NCI-H1105 (cell line): Measurements from ENCODE around the gene IFNG.

Source experiments
- DNase-seq: peaks from one replicate; lab custom pipeline; 2025; lab: John Stamatoyannopoulos, UW

The IFNG gene

DNA sequence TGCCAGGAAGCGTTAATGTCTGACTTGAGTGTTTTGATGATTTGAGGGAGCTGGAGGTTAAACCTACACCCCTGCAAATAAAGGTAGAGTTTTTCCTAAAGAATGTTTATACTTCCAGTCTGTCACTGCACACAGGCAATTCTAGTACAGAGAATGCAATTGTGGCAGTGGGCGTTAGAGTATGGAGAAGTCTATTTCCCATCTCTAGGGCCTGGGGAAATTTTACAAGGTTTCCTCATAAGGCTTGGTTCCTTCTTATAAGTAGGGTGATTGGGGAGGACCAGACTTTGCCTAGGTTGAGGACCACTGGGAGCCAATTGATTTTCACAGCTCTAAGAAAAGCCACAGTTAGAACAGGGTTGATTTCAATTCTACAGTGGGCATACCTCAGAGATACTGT, 44.3 kb downstream of the IFNG start:
- DNase-seq: no peak

DNA sequence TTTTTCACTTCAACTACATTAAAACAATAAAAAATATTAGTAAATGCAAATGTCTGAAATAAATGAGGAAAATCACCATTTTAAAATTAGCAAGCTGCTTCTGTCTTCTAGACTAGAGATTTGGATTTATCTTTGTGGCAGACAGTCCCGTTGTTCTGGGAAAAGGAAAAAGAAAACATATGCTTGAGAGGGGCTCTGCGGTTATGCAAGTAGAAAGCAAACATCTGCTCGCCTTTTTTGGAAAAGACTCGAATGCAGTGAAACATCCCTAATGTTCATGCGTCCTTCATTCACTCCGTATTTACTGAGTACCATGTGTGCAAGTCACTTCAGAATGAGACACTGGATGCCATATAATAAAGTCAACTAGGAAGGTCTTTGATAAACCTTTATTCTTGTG, 44.9 kb downstream of the IFNG start:
- DNase-seq: no peak

DNA sequence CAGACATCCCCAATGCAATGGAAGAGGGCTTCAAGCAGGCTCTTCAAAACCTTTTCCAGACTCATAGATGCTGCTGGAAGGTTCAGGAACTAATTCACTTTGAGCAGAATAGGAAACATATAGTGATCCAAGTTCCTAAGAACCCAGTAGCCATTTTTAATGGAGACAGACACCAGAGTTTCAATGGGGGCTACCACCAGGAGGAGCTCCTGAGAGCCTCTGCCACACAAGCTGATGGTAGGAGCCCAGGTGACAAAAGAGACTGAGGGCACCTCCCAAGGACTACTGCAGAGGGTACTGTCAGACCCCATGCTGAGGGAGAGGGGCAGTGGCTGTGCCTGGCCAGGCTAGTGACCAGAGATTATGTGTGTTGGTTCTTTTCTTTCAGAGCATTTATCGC, 45.9 kb downstream of the IFNG start:
- peak; percentile 2 for DNase-seq

DNA sequence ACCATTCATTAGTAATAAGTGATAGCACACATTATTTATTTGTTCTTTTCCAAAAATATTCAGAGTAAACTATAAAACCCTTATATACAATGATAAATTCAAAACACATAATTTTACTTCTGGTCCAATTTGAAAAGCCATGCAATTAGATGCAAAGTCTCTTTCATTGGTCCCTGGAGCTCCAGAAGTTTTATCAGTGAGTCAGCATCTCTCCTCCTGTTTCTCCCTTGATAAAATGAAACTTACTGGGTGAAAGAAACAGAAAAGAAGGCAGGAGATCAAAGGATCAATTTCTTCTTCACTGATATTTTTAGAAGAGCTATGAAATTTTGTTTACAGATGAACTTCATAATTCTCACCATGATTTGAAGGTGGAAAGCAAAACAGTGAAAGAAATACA, 47.5 kb downstream of the IFNG start:
- DNase-seq: no peak

DNA sequence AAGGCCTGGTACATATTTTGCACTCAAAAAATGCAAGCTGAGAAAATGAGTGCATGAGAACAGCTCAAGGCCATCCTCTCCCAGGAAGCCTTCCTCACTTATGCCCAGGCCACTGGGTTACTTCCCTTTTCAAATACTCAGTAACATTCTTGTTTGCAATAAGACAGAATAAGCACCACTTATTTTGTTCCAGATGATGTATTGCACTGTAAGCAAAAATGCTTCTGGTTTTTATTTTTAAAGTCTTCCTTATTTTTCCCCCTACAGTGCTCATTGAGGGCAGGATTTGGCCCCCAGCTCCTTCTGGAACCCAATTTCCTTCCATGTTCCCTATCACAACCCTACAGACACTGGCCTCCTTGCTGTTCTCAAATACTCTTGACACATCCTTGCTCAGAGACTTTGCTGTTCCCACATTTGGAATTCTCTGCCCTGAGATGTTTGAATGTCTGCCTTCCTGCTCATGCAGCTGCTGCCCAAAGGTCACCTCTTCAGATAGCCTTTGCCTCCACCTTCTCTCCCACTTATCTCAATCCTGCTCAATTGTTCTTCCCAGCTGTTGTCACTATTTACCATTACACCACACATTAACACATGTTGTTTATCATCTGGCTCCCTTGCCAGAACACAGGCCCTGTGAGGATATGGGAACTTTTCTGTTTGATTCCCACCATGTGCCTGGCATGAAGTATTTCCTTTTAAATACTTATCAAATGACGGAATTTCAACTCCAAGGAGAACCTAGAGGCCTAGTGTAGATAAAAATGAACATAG, 49.9 kb downstream of the IFNG start:
- no peak for DNase-seq

DNA sequence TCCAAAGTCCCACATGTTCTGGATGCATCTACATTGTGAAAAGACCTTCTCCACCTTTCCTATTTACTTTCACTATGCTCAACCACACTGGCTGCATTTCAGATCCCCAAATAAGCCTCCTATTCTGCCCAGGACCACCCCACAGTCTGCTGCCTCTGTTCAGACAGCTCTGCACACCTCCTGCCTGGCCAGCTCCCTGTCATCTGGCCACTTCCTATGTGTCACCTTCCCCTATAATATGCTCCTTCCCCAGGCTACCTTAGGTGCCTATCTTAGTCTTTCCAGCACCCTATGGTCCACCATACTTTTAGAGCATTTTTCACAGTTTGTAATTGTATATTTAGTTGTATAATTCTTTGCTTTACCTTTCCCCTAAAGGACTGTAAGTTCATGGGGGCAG, 50.5 kb downstream of the IFNG start:
- no peak for DNase-seq

DNA sequence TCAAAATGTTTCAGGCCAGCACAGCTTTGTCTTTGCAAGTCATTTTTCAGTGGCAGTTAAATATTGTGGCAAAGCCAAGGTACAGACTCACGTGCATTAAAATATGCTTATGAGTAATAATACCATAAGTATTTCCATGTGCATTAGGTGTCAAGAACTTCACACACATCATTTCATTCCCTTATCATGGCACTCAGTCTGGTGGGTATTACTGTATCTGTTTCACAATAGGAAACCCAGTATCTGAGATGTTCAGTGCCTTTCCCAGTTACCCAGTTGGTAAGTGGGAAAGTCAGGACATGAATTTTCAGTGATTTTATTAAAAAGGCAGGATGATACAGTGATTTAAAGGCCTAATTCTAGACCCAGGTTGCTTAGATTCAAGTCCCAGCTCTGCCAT, 52.9 kb downstream of the IFNG start:
- DNase-seq: no peak

DNA sequence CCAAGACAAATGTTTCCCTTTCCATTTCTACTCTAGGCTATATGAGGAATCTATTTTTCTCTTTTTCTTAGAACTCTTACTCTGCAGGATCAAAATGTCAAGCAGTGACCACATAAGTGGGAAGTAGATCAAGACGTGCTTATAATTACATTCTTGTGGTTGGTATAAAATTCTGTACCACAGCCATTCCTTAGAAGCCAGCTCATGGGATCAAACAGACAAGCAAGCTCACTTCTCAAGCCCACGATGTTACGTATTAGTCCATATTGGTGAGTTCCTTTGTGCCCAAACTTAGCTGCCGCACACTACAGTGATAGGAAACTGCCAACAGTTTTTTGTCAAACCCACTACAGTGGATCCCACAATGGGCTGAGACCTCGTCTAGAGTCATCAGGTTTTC, 53.4 kb downstream of the IFNG start:
- DNase-seq: no peak
